Small intestine (tissue), 7 donors: Measurements from ENCODE around the gene ARHGEF4. TPM values are rescaled to one million over a fixed set of nuclear protein-coding genes. Genes with fewer than 3 reads are reported as not detected.

Source experiments
- DNase-seq, 2 donors: peaks; one replicate each; pipeline versions ENCODE4 v3.0.0 to v3.0.0-alpha.2; 2013
- FAIRE-seq: peaks from 2 replicates; lab custom pipeline; 2012; peaks lifted over from hg19 to GRCh38; lab: Jason Lieb, UNC
- H3K27ac ChIP-seq, 3 donors: one replicate each; pipeline ENCODE4 v1.5.1; 2013; ENCODE audit warnings: low read length in 2 of 3, mild to moderate bottlenecking in 2 of 3, control low read depth in 1 of 3, inconsistent platforms in 1 of 3, low read depth in 1 of 3, moderate library complexity in 1 of 3
- H3K27me3 ChIP-seq, 3 donors: one replicate each; pipeline ENCODE4 v1.6.1; 2013; ENCODE audit warnings: low read length in 3 of 3, inconsistent platforms in 1 of 3; ENCODE audit not compliant: control insufficient read depth in 3 of 3, insufficient read depth in 3 of 3
- H3K36me3 ChIP-seq, 3 donors: one replicate each; pipeline ENCODE4 v1.6.1; 2013; ENCODE audit warnings: low read length in 3 of 3, inconsistent platforms in 1 of 3, low read depth in 1 of 3, mild to moderate bottlenecking in 1 of 3, moderate library complexity in 1 of 3; ENCODE audit not compliant: control insufficient read depth in 3 of 3, insufficient read depth in 2 of 3
- H3K4me1 ChIP-seq, 3 donors: one replicate each; pipeline ENCODE4 v1.6.1; 2013; ENCODE audit warnings: low read length in 2 of 3, inconsistent platforms in 1 of 3, low read depth in 1 of 3, mild to moderate bottlenecking in 1 of 3, moderate library complexity in 1 of 3; ENCODE audit not compliant: control insufficient read depth in 3 of 3, insufficient read depth in 2 of 3
- H3K4me3 ChIP-seq, 3 donors: one replicate each; pipeline ENCODE4 v1.5.1; 2013; ENCODE audit warnings: low read length in 3 of 3, control low read depth in 1 of 3, inconsistent platforms in 1 of 3, low read depth in 1 of 3, mild to moderate bottlenecking in 1 of 3, moderate library complexity in 1 of 3
- H3K9me3 ChIP-seq, 2 donors: one replicate each; pipeline ENCODE4 v1.6.1; 2013; ENCODE audit warnings: low read depth in 1 of 2, low read length in 1 of 2; ENCODE audit not compliant: control insufficient read depth in 2 of 2, insufficient read depth in 1 of 2
- WGBS, 3 donors: extraction: QIAGEN DNeasy Blood & Tissue Kit; methylation state at CpG; one replicate each; pipeline ENCODE4 v1.1.7; 2013; 5-methylcytosine and 5-hydroxymethylcytosine counted together
- polyA plus RNA-seq, 4 donors: library from polyadenylated mRNA; stranded (reverse) in 3 of 4; unstranded in 1 of 4; fragments of 200-250 nt in 3 of 4; fragments of 120-200 nt in 1 of 4; gene quantifications; one replicate each; pipeline versions ENCODE4 v1.2.1 to v1.2.3, GENCODE V29; 2013
- donor health status: healthy with polysubstance abuse.
- donor health status: control.
- donor health status: control.
- donor health status: Bipolar disorder and iron deficiency.
- donor health status: healthy.

ARHGEF4 gene
- polyA plus RNA-seq, 4 donors = 0.22 to 2.8 (median 0.83) TPM; not detected in 1

DNA sequence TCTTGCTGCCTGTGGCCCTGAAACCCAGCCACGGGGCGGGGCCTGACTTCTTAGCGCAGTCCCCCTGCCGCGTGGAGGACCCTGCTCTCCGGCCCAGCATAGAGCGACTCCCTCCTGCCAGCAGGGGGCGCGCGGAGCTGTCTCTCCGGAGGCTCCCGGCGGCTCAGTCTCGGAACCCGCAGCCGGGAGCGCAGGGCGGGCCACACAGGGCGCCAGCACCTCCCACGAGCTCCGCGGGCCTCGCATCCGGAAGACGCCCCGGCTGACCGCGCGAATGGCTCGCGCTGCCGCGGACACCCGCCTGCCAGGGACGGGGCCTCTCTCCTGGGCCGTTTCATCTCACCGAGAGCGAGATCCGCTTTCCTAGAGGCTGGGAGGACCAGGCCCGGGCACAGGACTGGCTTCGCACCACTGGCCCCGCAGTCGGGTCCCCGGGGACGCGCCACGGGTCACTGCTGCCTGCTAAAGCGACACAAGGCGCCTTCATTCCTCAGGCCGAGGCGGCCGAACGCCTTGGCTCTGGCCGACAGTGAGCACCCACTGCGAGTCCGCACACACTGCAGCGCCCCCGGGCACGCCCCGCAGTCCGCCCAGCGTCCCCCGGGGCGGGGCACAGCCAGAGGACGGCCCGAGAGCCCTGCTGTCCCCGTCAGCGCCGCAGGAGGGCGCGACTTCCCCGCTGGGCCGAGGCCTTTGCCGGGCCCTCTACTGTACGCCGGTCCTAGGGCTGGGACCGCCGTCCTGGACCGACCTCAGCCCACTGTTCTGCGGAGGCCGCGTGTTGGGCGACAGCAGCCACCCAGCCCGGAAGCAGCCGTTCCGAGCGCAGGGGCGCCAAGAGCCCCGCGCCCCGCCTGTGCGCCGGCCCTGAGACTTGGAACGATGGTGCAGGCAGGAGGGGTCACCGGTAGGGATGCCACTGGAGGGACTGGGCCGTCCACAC lies 39.0 kb upstream of the ARHGEF4 start:
- peaks cover 0 to 9% (median 0%) of the 10 kb centered on the region in 3 donors for H3K4me1 ChIP-seq
- H3K9me3 ChIP-seq = no peaks in the 10 kb centered on the region
- FAIRE-seq (no peak), DNase-seq (peak; percentile 86 to 94)
- H3K27me3 ChIP-seq = peaks cover 0 to 15% (median 0%) of the 10 kb centered on the region in 3 donors
- H3K27ac ChIP-seq = peak overlapping the region; percentile 70 to 90 (median 84)
- no peaks in the 10 kb centered on the region for H3K36me3 ChIP-seq
- 0 to 1% (median 1%) methylated on average over 76 to 96 of the region's 96 CpGs for WGBS, 3 donors
- peak overlapping the region; percentile 42 to 80 (median 75) for H3K4me3 ChIP-seq

DNA sequence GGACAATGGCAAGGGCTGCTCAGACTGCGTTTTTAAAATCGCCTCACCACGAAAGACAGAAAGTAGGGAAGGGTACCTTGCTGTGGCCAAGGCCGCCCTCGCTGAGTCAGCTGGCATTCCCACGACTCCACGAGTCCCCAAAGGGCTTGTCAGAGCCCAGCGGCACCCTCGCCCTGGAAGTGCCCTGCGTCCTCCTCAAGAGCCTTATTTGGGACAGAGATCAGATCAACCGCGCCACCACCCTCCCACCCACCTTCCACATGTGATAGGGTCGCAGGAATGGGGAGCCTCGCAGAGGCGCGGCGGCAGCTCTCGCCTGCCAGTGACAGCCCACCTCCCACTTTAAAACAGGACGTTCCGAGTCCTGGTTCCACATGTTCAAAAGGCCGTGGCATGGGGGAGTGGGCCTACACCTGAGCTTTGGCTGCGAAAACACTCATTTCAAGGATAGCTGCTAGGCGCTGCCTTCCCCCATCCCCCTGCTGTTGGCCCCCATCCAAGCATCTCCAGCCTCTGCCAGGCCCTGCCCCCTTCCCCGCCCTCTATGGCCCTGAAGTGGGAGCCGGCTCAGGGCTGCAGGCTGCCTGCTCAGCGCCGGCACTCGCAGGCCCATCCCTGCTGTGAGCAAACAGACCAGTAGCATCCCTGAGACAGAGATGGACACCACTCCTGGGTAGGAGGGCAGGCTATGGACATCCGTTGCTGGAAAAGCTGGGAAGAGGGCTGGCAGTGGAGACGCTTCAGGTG lies 38.1 kb upstream of the ARHGEF4 start:
- peaks cover 0 to 9% (median 0%) of the 10 kb centered on the region in 3 donors for H3K4me1 ChIP-seq
- no peak for FAIRE-seq
- H3K27me3 ChIP-seq = peaks cover 0 to 15% (median 0%) of the 10 kb centered on the region in 3 donors
- 22 to 45% (median 23%) methylated on average over 29 to 30 of the region's 30 CpGs for WGBS, 3 donors
- no peaks in the 10 kb centered on the region for H3K36me3 ChIP-seq
- peak overlapping the region in 2 of 3 donors; percentile 75 to 80 for H3K4me3 ChIP-seq
- DNase-seq = peak in 1 of 2 donors; percentile 20
- peak overlapping the region in 1 of 3 donors; percentile 90 for H3K27ac ChIP-seq
- no peaks in the 10 kb centered on the region for H3K9me3 ChIP-seq

DNA sequence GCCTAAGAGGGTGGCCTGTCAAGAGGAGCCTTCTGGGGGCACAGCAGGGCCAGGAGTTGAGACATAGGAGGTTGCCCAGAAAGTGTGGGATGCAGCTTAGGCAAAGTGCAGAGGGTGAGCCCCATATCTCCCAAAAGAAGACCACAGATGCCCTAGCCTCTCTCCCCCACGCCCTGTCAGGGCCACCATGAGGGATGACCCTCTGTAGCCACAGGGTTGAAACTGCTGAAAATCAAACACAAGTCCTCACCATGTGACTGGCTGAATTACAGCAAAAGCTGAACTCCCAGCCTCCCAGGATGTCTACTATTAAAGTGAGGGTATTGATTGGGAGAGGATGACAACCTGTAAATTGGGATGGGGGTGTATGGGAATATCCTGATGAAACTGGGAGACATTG lies 37.4 kb upstream of the ARHGEF4 start:
- DNase-seq (no peak), FAIRE-seq (no peak)
- H3K27ac ChIP-seq = no peak overlapping the region
- H3K27me3 ChIP-seq = peaks cover 0 to 15% (median 0%) of the 10 kb centered on the region in 3 donors
- H3K4me1 ChIP-seq = peaks cover 0 to 9% (median 0%) of the 10 kb centered on the region in 3 donors
- H3K4me3 ChIP-seq = no peak overlapping the region
- WGBS, 3 donors = 84 to 100% (median 95%) methylated on average over 1 of the region's 1 CpG
- no peaks in the 10 kb centered on the region for H3K36me3 ChIP-seq
- no peaks in the 10 kb centered on the region for H3K9me3 ChIP-seq

DNA sequence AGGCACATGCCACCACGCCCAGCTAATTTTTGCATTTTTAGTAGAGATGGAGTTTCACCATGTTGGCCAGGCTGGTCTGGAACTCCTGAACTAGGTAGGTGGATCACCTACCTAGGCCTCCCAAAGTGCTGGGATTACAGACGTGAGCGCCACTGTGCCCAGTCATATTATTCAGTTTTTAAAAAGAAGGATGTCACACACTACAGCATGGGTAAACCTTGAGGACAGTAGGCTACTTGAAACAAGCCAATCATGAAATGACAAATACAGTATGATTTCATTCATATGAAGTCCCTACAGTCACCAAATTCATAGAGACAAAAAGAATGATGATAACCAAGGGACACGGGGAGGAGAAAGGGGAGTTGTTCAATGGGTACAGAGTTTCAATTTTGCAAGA lies 31.1 kb upstream of the ARHGEF4 start:
- DNase-seq = no peak
- Histone ChIP-seq H3K27ac (no peak overlapping the region), H3K4me3 (no peak overlapping the region), H3K36me3 (no peaks in the 10 kb centered on the region), H3K9me3 (no peaks in the 10 kb centered on the region), H3K27me3 (no peaks in the 10 kb centered on the region), H3K4me1 (no peaks in the 10 kb centered on the region)
- WGBS, 3 donors = 63 to 76% (median 67%) methylated on average over 4 of the region's 4 CpGs
- FAIRE-seq = no peak

DNA sequence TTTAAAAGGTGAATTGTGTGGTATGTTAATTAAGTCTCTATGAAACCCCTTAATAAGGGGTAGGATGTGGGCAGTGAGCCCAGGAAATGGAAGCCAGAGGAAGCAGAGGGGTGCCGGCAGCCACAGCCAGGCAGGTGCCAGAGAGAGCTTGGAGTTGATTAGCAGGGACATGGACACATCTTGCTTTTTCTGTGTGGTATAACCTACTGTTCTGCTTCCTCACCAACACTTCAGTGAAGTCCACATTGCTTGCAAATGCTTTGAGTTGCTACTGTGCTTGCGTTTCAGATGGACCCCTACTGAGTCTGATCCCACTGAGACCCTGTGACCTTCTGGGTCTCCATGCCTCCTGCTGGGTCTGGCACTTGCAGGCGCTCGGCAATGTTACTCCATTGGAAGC lies 30.3 kb upstream of the ARHGEF4 start:
- no peak for FAIRE-seq
- WGBS, 3 donors = 66 to 70% (median 66%) methylated on average over 4 of the region's 4 CpGs
- Histone ChIP-seq H3K27ac (no peak overlapping the region), H3K27me3 (no peaks in the 10 kb centered on the region), H3K4me1 (no peaks in the 10 kb centered on the region), H3K4me3 (no peak overlapping the region), H3K36me3 (no peaks in the 10 kb centered on the region), H3K9me3 (no peaks in the 10 kb centered on the region)
- no peak for DNase-seq

DNA sequence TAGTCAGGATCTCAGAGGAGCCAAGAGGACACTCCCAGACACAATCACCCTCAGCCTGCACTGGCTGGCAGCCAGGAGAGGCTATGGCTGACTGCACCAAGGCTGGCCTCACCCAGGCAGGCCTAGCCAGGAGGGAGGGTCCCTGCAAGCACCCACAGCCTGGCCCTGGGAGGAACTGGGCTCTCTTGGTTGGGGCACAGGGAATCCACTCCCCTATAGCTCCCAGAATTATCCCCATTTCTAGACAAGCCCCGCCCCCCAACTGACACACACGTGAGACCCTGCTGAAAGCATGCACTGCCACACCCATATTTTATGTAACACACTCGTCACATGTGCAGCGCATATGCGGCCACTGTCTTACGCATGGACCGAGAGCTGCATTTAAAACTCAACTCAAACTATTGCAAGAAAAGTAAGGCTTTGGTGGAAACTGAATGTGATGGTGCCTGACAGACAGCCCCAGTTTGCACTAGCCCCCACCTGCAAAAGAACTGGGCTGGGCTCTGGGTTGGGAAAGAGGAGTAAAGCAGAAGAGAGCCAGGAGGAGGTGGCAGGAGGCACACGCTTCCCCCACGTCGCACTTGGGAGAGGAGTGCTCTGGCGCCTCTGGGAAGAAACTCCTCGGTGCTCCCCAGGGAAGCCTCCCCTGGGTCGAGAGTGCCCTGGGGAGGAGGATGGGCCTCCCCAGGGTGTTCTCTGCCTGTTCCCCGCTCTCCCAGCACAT lies 28.9 kb upstream of the ARHGEF4 start:
- no peaks in the 10 kb centered on the region for H3K27me3 ChIP-seq
- FAIRE-seq (no peak), DNase-seq (peak in 1 of 2 donors; percentile 49)
- no peaks in the 10 kb centered on the region for H3K36me3 ChIP-seq
- 52 to 67% (median 67%) methylated on average over 14 of the region's 14 CpGs for WGBS, 3 donors
- H3K4me3 ChIP-seq = no peak overlapping the region
- no peaks in the 10 kb centered on the region for H3K9me3 ChIP-seq
- no peaks in the 10 kb centered on the region for H3K4me1 ChIP-seq
- H3K27ac ChIP-seq = no peak overlapping the region

DNA sequence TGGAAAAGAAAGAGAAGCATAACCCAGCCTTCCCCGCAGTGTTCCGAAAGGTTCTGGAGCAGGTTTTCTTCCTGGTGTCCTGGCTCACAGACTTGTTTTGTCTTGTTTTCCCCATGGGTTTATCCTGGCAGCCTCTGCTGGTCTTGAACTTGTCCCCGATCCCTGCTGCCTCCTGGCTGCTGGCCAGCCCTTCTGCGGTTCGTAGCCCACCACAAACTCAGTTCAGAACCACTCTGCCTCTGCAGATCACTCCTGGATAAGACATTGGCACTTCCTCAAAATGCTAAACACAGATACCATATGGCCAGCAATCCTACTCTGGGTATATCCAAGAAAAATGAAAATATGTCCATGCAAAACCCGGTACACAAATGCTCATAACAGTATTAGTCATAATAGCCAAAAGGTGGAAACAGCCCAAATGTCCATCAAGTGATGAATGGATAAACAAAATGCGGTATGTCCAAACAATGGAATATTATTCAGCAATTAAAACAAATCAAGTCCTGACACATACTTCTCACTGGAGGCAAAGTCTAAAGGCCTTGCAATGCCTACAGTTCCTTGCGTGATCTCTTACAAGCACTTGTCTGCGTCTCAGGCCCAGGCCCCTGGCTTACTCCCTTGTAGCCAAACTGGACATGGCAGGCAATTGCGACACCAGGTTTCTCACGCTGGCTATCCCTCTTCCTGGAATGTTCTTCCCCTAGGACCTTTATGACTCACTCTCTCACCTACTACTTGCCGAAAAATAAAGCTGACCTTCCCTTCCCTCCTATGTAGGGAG lies 28.0 kb upstream of the ARHGEF4 start:
- 78 to 84% (median 80%) methylated on average over 12 of the region's 12 CpGs for WGBS, 3 donors
- no peak for FAIRE-seq
- H3K4me3 ChIP-seq = no peak overlapping the region
- H3K36me3 ChIP-seq = no peaks in the 10 kb centered on the region
- no peaks in the 10 kb centered on the region for H3K27me3 ChIP-seq
- H3K27ac ChIP-seq = no peak overlapping the region
- no peaks in the 10 kb centered on the region for H3K9me3 ChIP-seq
- no peaks in the 10 kb centered on the region for H3K4me1 ChIP-seq
- no peak for DNase-seq
